GM12878 (cell line): ENCODE results near the gene PRMT7.

Source experiments
- ATF3 ChIP-seq: IDR thresholded peaks from 2 replicates; pipeline ENCODE4 v1.6.1; 2011; ENCODE audit warnings: low read depth, mild to moderate bottlenecking, low read length, moderate library complexity, borderline replicate concordance; ENCODE audit errors: extremely low read depth
- BHLHE40 ChIP-seq, 2 experiments: fragments of 450-650 bp in 1 of 2; IDR thresholded peaks; 2 replicates each; pipeline ENCODE4 v1.6.1; 2011 to 2017; ENCODE audit warnings: low read depth in 2 of 2, borderline replicate concordance in 1 of 2, improper control_type of control experiment in 1 of 2, low read length in 1 of 2, mild to moderate bottlenecking in 1 of 2
- CBFB ChIP-seq: IDR thresholded peaks from 2 replicates; pipeline ENCODE4 v1.6.1; 2016; ENCODE audit warnings: antibody characterized with exemption, low read depth
- CBX5 ChIP-seq: sonication (generic); IDR thresholded peaks from 2 replicates; pipeline ENCODE4 v1.6.1; 2016; ENCODE audit warnings: low read depth, moderate library complexity, mild to moderate bottlenecking, inconsistent platforms
- CTCF ChIP-seq, 3 experiments: IDR thresholded peaks in 2 of 3; conservative IDR thresholded peaks in 1 of 3; 2 replicates each; pipeline ENCODE4 v1.5.1; 2011; ENCODE audit warnings: low read depth in 3 of 3, low read length in 3 of 3, mild to moderate bottlenecking in 3 of 3, control low read depth in 2 of 3, moderate library complexity in 2 of 3, inconsistent platforms in 1 of 3, mixed read lengths in 1 of 3; ENCODE audit not compliant: control insufficient read depth in 2 of 3, insufficient read depth in 1 of 3; ENCODE audit errors: extremely low read depth in 1 of 3
- FOXK2 ChIP-seq: fragments of 450-650 bp; IDR thresholded peaks from 2 replicates; pipeline ENCODE4 v1.6.1; 2017; ENCODE audit warnings: mild to moderate bottlenecking, moderate library complexity
- MLLT1 ChIP-seq: fragments of 450-650 bp; IDR thresholded peaks from 2 replicates; pipeline ENCODE4 v1.6.1; 2016; ENCODE audit warnings: mild to moderate bottlenecking
- POLR2A ChIP-seq: IDR thresholded peaks from 2 replicates; pipeline ENCODE4 v1.6.1; 2011; ENCODE audit warnings: low read depth, mild to moderate bottlenecking, low read length
- POLR2AphosphoS5 ChIP-seq: IDR thresholded peaks from 2 replicates; pipeline ENCODE4 v1.6.1; 2011; ENCODE audit warnings: mild to moderate bottlenecking, low read length, inconsistent platforms
- RAD21 ChIP-seq: IDR thresholded peaks from 2 replicates; pipeline ENCODE4 v1.6.1; 2011; ENCODE audit warnings: mild to moderate bottlenecking, low read depth, low read length, moderate library complexity; ENCODE audit not compliant: insufficient read depth
- RELB ChIP-seq: fragments of 450-650 bp; IDR thresholded peaks from 2 replicates; pipeline ENCODE4 v1.6.1; 2017; ENCODE audit warnings: low read depth, mild to moderate bottlenecking, moderate library complexity
- SMC3 ChIP-seq: IDR thresholded peaks from 2 replicates; pipeline ENCODE4 v1.6.1; 2011; ENCODE audit warnings: low read length, improper control_type of control experiment, borderline replicate concordance
- TBL1XR1 ChIP-seq: IDR thresholded peaks from 2 replicates; pipeline ENCODE4 v1.6.1; 2012; ENCODE audit warnings: low read depth, low read length, improper control_type of control experiment
- ZSCAN29 ChIP-seq: fragments of 450-650 bp; IDR thresholded peaks from 2 replicates; pipeline ENCODE4 v1.6.1; 2017; ENCODE audit warnings: mild to moderate bottlenecking, moderate library complexity

- no peak for TF ChIP-seq MLLT1
- no peak for TF ChIP-seq POLR2AphosphoS5
- TF ChIP-seq BHLHE40 (IDR thresholded peaks at IDR 0.05; ENCODE audit: borderline replicate concordance in 1 of 2, low read depth in 2 of 2, low read length in 1 of 2): no peak
- no peak for TF ChIP-seq CTCF (IDR thresholded peaks at IDR 0.05 in 2 of 3, conservative IDR thresholded peaks at IDR 0.05 in 1 of 3; ENCODE audit: control insufficient read depth in 2 of 3, extremely low read depth in 1 of 3, insufficient read depth in 1 of 3, low read depth in 3 of 3, low read length in 3 of 3)
- no peak for TF ChIP-seq RELB
- TF ChIP-seq SMC3: no peak
- TF ChIP-seq TBL1XR1: no peak
- no peak for TF ChIP-seq POLR2A
- TF ChIP-seq CBFB: no peak
- no peak for TF ChIP-seq FOXK2
- no peak for TF ChIP-seq RAD21
- TF ChIP-seq CBX5: no peak
- no peak for TF ChIP-seq ZSCAN29
- no peak for TF ChIP-seq ATF3
Measured at GRCh38 chr16:68279726-68280558, 30.9 kb upstream of the PRMT7 start.
